Measurements from ENCODE around the gene OASL. TPM values are rescaled to one million over a fixed set of nuclear protein-coding genes. Genes with fewer than 3 reads are reported as not detected.

OASL gene
- polyA plus RNA-seq, 1 donor from 2014 or later = 0.42 TPM

GRCh38 chr12:121043067-121043466 lies 4.0 kb upstream of the OASL start:
- Histone ChIP-seq H3K9ac (ENCODE audit: low read length) (no peak overlapping the region), H3K36me3 (ENCODE audit: insufficient read depth, low read length) (no peaks in the 10 kb centered on the region), H3K4me2 (ENCODE audit: low read length) (no peak overlapping the region), H2AFZ (ENCODE audit: low read depth, low read length) (no peak overlapping the region), H4K20me1 (ENCODE audit: insufficient read depth) (no peaks in the 10 kb centered on the region), H3F3A (ENCODE audit: insufficient read depth, low read length, poor library complexity, severe bottlenecking) (no peaks in the 10 kb centered on the region), H3K27ac (ENCODE audit: low read length) (no peak overlapping the region), H3K27me3 (ENCODE audit: insufficient read depth, low read depth, low read length) (no peaks in the 10 kb centered on the region), H3K4me3 (ENCODE audit: low read length) (no peak overlapping the region), H3K9me2 (ENCODE audit: insufficient read depth, low read length) (no peaks in the 10 kb centered on the region), H3K79me2 (replicated peaks; ENCODE audit: insufficient read depth, low read length) (no peaks in the 10 kb centered on the region), H3K9me3 (ENCODE audit: low read length) (no peaks in the 10 kb centered on the region)
- TF ChIP-seq REST (IDR thresholded peaks at IDR 0.05; ENCODE audit: borderline replicate concordance) (no peak), MXI1 (conservative IDR thresholded peaks at IDR 0.05; ENCODE audit: poor library complexity, severe bottlenecking) (no peak), RAD21 (conservative IDR thresholded peaks at IDR 0.05) (no peak), EZH2 (IDR thresholded peaks at IDR 0.05; ENCODE audit: borderline replicate concordance, insufficient read depth, low read length, poor library complexity, severe bottlenecking) (no peak), TAF1 (IDR thresholded peaks at IDR 0.05; ENCODE audit: low read depth) (no peak), POLR2AphosphoS5 (IDR thresholded peaks at IDR 0.05) (no peak), CTCF (IDR thresholded peaks at IDR 0.05; ENCODE audit: poor library complexity, severe bottlenecking) (no peak), EP300 (conservative IDR thresholded peaks at IDR 0.05; ENCODE audit: poor library complexity, severe bottlenecking) (no peak), SMC3 (conservative IDR thresholded peaks at IDR 0.05; ENCODE audit: poor library complexity) (no peak)

GRCh38 chr12:121036810-121037326 lies 2.2 kb downstream of the OASL start:
- Histone ChIP-seq H3K27ac (ENCODE audit: low read length) (no peak overlapping the region), H3K9me2 (ENCODE audit: insufficient read depth, low read length) (no peaks in the 10 kb centered on the region), H3K4me3 (ENCODE audit: low read length) (no peak overlapping the region), H3K36me3 (ENCODE audit: insufficient read depth, low read length) (no peaks in the 10 kb centered on the region), H3F3A (ENCODE audit: insufficient read depth, low read length, poor library complexity, severe bottlenecking) (no peaks in the 10 kb centered on the region), H3K27me3 (ENCODE audit: insufficient read depth, low read depth, low read length) (no peaks in the 10 kb centered on the region), H2AFZ (ENCODE audit: low read depth, low read length) (no peak overlapping the region), H3K79me2 (replicated peaks; ENCODE audit: insufficient read depth, low read length) (no peaks in the 10 kb centered on the region), H3K4me2 (ENCODE audit: low read length) (no peak overlapping the region), H4K20me1 (ENCODE audit: insufficient read depth) (no peaks in the 10 kb centered on the region), H3K9me3 (ENCODE audit: low read length) (no peaks in the 10 kb centered on the region), H3K9ac (ENCODE audit: low read length) (no peak overlapping the region)
- TF ChIP-seq REST (IDR thresholded peaks at IDR 0.05; ENCODE audit: borderline replicate concordance) (no peak), EP300 (conservative IDR thresholded peaks at IDR 0.05; ENCODE audit: poor library complexity, severe bottlenecking) (no peak), RAD21 (conservative IDR thresholded peaks at IDR 0.05) (no peak), TAF1 (IDR thresholded peaks at IDR 0.05; ENCODE audit: low read depth) (no peak), CTCF (IDR thresholded peaks at IDR 0.05; ENCODE audit: poor library complexity, severe bottlenecking) (no peak), POLR2AphosphoS5 (IDR thresholded peaks at IDR 0.05) (no peak), MXI1 (conservative IDR thresholded peaks at IDR 0.05; ENCODE audit: poor library complexity, severe bottlenecking) (no peak), EZH2 (IDR thresholded peaks at IDR 0.05; ENCODE audit: borderline replicate concordance, insufficient read depth, low read length, poor library complexity, severe bottlenecking) (no peak), SMC3 (conservative IDR thresholded peaks at IDR 0.05; ENCODE audit: poor library complexity) (no peak)
